HepG2 (cell line): ENCODE measurements around the gene GATC. TPM values are rescaled to one million over a fixed set of nuclear protein-coding genes. Genes with fewer than 3 reads are reported as not detected.

ENCODE experiments used
- BRCA1 ChIP-seq: sonication (generic); formaldehyde crosslinking; IDR thresholded peaks from 2 replicates; pipeline ENCODE4 v1.4.0; 2020; ENCODE audit warnings: missing genetic modification reagents
- CCAR2 ChIP-seq: fragments of 200-400 bp; formaldehyde crosslinking; optimal IDR thresholded peaks from 2 replicates; pipeline ENCODE3; 2018; ENCODE audit warnings: low read depth, mild to moderate bottlenecking, low read length, moderate library complexity
- CEBPB ChIP-seq: IDR thresholded peaks from 2 replicates; pipeline ENCODE4 v1.6.1; 2011; ENCODE audit warnings: low read depth, low read length, improper control_type of control experiment, borderline replicate concordance
- CERS6 ChIP-seq: sonication (generic); formaldehyde crosslinking; IDR thresholded peaks from 2 replicates; pipeline ENCODE4 v1.5.0; 2020; ENCODE audit warnings: missing genetic modification reagents
- FOXM1 ChIP-seq: sonication (generic); formaldehyde crosslinking; IDR thresholded peaks from 2 replicates; pipeline ENCODE4 v1.5.0; 2020; ENCODE audit warnings: missing genetic modification reagents
- HNF4A ChIP-seq: sonication (generic); formaldehyde crosslinking; IDR thresholded peaks from 2 replicates; pipeline ENCODE4 v1.4.0; 2020; ENCODE audit warnings: missing genetic modification reagents
- HNRNPH1 ChIP-seq: fragments of 200-400 bp; formaldehyde crosslinking; optimal IDR thresholded peaks from 2 replicates; pipeline ENCODE3; 2017; ENCODE audit warnings: mild to moderate bottlenecking, low read depth, low read length
- KLF11 ChIP-seq: IDR thresholded peaks from 2 replicates; pipeline ENCODE4 v1.6.1; 2016; ENCODE audit warnings: missing compliant biosample characterization
- MAFF ChIP-seq: IDR thresholded peaks from 2 replicates; pipeline ENCODE4 v1.6.1; 2011; ENCODE audit warnings: low read depth, low read length, improper control_type of control experiment
- MAZ ChIP-seq, 2 experiments: sonication (generic) in 1 of 2; formaldehyde crosslinking in 1 of 2; IDR thresholded peaks; 2 replicates each; pipeline versions ENCODE4 v1.5.0 to v1.6.1; 2012 to 2020; ENCODE audit warnings: low read depth in 2 of 2, mild to moderate bottlenecking in 2 of 2, borderline replicate concordance in 1 of 2, improper control_type of control experiment in 1 of 2, low read length in 1 of 2, missing genetic modification reagents in 1 of 2, moderate library complexity in 1 of 2
- MBD4 ChIP-seq: IDR thresholded peaks from 2 replicates; pipeline ENCODE4 v1.6.1; 2012; ENCODE audit warnings: low read length, inconsistent platforms, borderline replicate concordance
- MBNL3 ChIP-seq: fragments of 250-450 bp; sonication (Bioruptor Pico); conservative IDR thresholded peaks from 2 replicates; pipeline ENCODE4 v1.8.0; 2022; ENCODE audit warnings: mild to moderate bottlenecking, inconsistent platforms
- RFX1 ChIP-seq: fragments of 450-650 bp; IDR thresholded peaks from 2 replicates; pipeline ENCODE4 v1.6.1; 2017
- SMAD3 ChIP-seq: sonication (generic); formaldehyde crosslinking; IDR thresholded peaks from 2 replicates; pipeline ENCODE4 v1.4.0; 2020; ENCODE audit warnings: missing genetic modification reagents
- SMARCE1 ChIP-seq: fragments of 450-650 bp; IDR thresholded peaks from 2 replicates; pipeline ENCODE4 v1.6.1; 2017; ENCODE audit warnings: borderline replicate concordance
- SOX13 ChIP-seq, 3 experiments: fragments of 450-650 bp in 1 of 3; sonication (generic) in 1 of 3; formaldehyde crosslinking in 1 of 3; IDR thresholded peaks in 2 of 3; conservative IDR thresholded peaks in 1 of 3; 2 replicates each; pipeline versions ENCODE4 v1.5.0 to v1.6.1; 2016 to 2020; ENCODE audit warnings: antibody characterized with exemption in 1 of 3, mild to moderate bottlenecking in 1 of 3, missing compliant biosample characterization in 1 of 3, missing genetic modification reagents in 1 of 3, moderate library complexity in 1 of 3
- SP5 ChIP-seq: IDR thresholded peaks from 2 replicates; pipeline ENCODE4 v1.6.1; 2016; ENCODE audit warnings: low read depth, borderline replicate concordance
- SRSF4 ChIP-seq: fragments of 200-400 bp; formaldehyde crosslinking; IDR thresholded peaks from one replicate; pipeline ENCODE4 v1.6.1; 2018; ENCODE audit warnings: mild to moderate bottlenecking, low read depth, low read length, moderate library complexity; ENCODE audit not compliant: poor library complexity, severe bottlenecking
- STAG1 ChIP-seq: sonication (generic); formaldehyde crosslinking; IDR thresholded peaks from 2 replicates; pipeline ENCODE4 v1.4.0; 2020; ENCODE audit warnings: missing genetic modification reagents
- STAT6 ChIP-seq: sonication (generic); formaldehyde crosslinking; IDR thresholded peaks from 2 replicates; pipeline ENCODE4 v1.4.0; 2020; ENCODE audit warnings: missing genetic modification reagents, mild to moderate bottlenecking, borderline replicate concordance
- TGIF2 ChIP-seq: IDR thresholded peaks from 2 replicates; pipeline ENCODE4 v1.6.1; 2016; ENCODE audit warnings: control low read depth, missing compliant biosample characterization
- ZC3H4 ChIP-seq: sonication (generic); formaldehyde crosslinking; IDR thresholded peaks from 2 replicates; pipeline ENCODE4 v1.4.0; 2020; ENCODE audit warnings: missing genetic modification reagents, borderline replicate concordance
- ZNF547 ChIP-seq: sonication (generic); formaldehyde crosslinking; IDR thresholded peaks from 2 replicates; pipeline ENCODE4 v1.5.1; 2020; ENCODE audit warnings: mild to moderate bottlenecking, missing genetic modification reagents
- ZNF558 ChIP-seq: sonication (generic); formaldehyde crosslinking; IDR thresholded peaks from 2 replicates; pipeline ENCODE4 v1.9.0; 2022; ENCODE audit warnings: mild to moderate bottlenecking, missing genetic modification reagents, borderline replicate concordance
- ZNF616 ChIP-seq: sonication (generic); formaldehyde crosslinking; IDR thresholded peaks from 2 replicates; pipeline ENCODE4 v1.5.0; 2020; ENCODE audit warnings: low read depth, mild to moderate bottlenecking, missing genetic modification reagents
- ZNF7 ChIP-seq: IDR thresholded peaks from 2 replicates; pipeline ENCODE4 v1.6.1; 2016; ENCODE audit warnings: missing biosample characterization, missing genetic modification reagents
- ZNF737 ChIP-seq: sonication (generic); formaldehyde crosslinking; IDR thresholded peaks from 2 replicates; pipeline ENCODE4 v1.5.0; 2020; ENCODE audit warnings: missing genetic modification reagents, mild to moderate bottlenecking, borderline replicate concordance
- ZNF879 ChIP-seq: sonication (generic); formaldehyde crosslinking; IDR thresholded peaks from 2 replicates; pipeline ENCODE4 v1.8.1; 2023; ENCODE audit warnings: missing genetic modification reagents
- polyA plus RNA-seq, 8 experiments: library from polyadenylated mRNA; depleted of rRNA in 3 of 8; stranded (reverse) in 7 of 8; unstranded in 1 of 8; fragments of >200 nt; fragmentation: Illumina TruSeq in 4 of 8; extraction: Trizol in 4 of 8; gene quantifications; 2 replicates each; pipeline versions ENCODE4 v1.2.1 to v1.2.3, GENCODE V29; 2011 to 2016; ENCODE audit warnings: low read depth in 4 of 8, missing spikeins in 1 of 8, mixed read lengths in 1 of 8; ENCODE audit not compliant: insufficient read depth in 1 of 8
- total RNA-seq, 5 experiments: library from RNA; depleted of rRNA; stranded (reverse); fragments of >200 nt; fragmentation: Illumina TruSeq; extraction: Trizol; gene quantifications; 2 replicates each; pipeline ENCODE4 v1.2.3, GENCODE V29; 2016; ENCODE audit warnings: low read depth in 1 of 5

The GATC gene
- total and polyA plus RNA-seq, 2 of the 13 experiments (the other 11 are each of a cell fraction or from before 2014, with no cell fraction given) = 17.7 to 29.7 TPM

- no peak for TF ChIP-seq RFX1
- TF ChIP-seq ZNF558 (CRISPR knock-in tag) = 0 out of 2 replicates have a peak, but pooled peaks have one; percentile 55
- TF ChIP-seq TGIF2 (CRISPR knock-in tag) = no peak
- TF ChIP-seq ZNF7 (CRISPR knock-in tag) = no peak
- no peak for TF ChIP-seq MAFF
- 0 out of 2 replicates have a peak, but pooled peaks have one; percentile 19 for TF ChIP-seq KLF11 (CRISPR knock-in tag)
- TF ChIP-seq ZNF547 = no peak; the same call in 1 of the 2 replicates
- TF ChIP-seq HNRNPH1 = no peak
- TF ChIP-seq BRCA1 (CRISPR knock-in tag) = no peak
- no peak for TF ChIP-seq CCAR2
- no peak for TF ChIP-seq MBNL3 (CRISPR knock-in tag)
- TF ChIP-seq SP5 (CRISPR knock-in tag) = peak; percentile 82; the same call in 1 of the 2 replicates
- no peak for TF ChIP-seq SMARCE1
- no peak for TF ChIP-seq STAT6 (CRISPR knock-in tag)
- no peak for TF ChIP-seq CEBPB
- TF ChIP-seq MAZ (IDR thresholded peaks at IDR 0.05; ENCODE audit: borderline replicate concordance, low read depth, low read length) = no peak
- no peak for TF ChIP-seq MAZ (CRISPR knock-in tag; IDR thresholded peaks at IDR 0.05; ENCODE audit: low read depth)
- no peak for TF ChIP-seq ZNF737
- no peak for TF ChIP-seq MBD4
- TF ChIP-seq SOX13 (IDR thresholded peaks at IDR 0.05) = no peak
- 0 out of 4 replicates have a peak, but pooled peaks of 1 of the 2 experiments have one; percentile 28 for TF ChIP-seq SOX13 (CRISPR knock-in tag; conservative IDR thresholded peaks at IDR 0.05 in 1 of 2, IDR thresholded peaks at IDR 0.05 in 1 of 2)
- TF ChIP-seq SMAD3 = 0 out of 2 replicates have a peak, but pooled peaks have one; percentile 46
- TF ChIP-seq ZNF879 (CRISPR knock-in tag) = no peak; the same call in 1 of the 2 replicates
- TF ChIP-seq CERS6 = no peak
- no peak for TF ChIP-seq FOXM1 (CRISPR knock-in tag)
- TF ChIP-seq ZC3H4 (CRISPR knock-in tag) = no peak
- no peak for TF ChIP-seq STAG1
- no peak for TF ChIP-seq ZNF616 (CRISPR knock-in tag)
- no peak for TF ChIP-seq HNF4A (CRISPR knock-in tag)
- no peak for TF ChIP-seq SRSF4
Measured at GRCh38 chr12:120437735-120438494, 8.3 kb upstream of the GATC start, which contains the start of gene COX6A1 (continued).
